Measurements from ENCODE around the gene ADNP.

The ADNP gene

DNA sequence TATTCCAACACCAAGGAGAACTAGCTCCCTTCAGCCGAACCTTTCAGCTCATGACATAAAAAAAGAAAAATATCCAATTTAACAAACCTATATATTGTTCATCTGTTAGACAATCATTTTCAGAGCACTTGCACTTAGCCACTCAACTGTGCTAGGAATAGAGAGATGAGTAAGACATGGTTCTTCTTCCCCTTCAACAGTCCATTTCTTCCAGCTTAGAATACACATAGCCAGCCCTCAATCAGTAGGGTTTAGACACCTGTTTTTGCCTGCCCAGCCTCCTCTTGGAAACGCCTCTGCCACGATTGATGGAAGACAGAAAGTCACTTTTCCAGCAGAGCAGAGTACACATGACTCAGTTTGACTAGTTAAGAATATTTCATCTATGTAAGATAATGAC lies 21.8 kb downstream of the ADNP start:
- H2AFZ ChIP-seq: no peak overlapping the region
- H3K4me3 ChIP-seq (ENCODE audit: low read depth, low read length): no peak overlapping the region
- no peaks in the 10 kb centered on the region for H3K27me3 ChIP-seq (ENCODE audit: control insufficient read depth, insufficient read depth, low read length)
- H3K9me3 ChIP-seq (ENCODE audit: control insufficient read depth, low read length): no peaks in the 10 kb centered on the region
- no peaks in the 10 kb centered on the region for H3K36me3 ChIP-seq (ENCODE audit: control insufficient read depth, insufficient read depth, low read length)
- TF ChIP-seq, protein P1, sequence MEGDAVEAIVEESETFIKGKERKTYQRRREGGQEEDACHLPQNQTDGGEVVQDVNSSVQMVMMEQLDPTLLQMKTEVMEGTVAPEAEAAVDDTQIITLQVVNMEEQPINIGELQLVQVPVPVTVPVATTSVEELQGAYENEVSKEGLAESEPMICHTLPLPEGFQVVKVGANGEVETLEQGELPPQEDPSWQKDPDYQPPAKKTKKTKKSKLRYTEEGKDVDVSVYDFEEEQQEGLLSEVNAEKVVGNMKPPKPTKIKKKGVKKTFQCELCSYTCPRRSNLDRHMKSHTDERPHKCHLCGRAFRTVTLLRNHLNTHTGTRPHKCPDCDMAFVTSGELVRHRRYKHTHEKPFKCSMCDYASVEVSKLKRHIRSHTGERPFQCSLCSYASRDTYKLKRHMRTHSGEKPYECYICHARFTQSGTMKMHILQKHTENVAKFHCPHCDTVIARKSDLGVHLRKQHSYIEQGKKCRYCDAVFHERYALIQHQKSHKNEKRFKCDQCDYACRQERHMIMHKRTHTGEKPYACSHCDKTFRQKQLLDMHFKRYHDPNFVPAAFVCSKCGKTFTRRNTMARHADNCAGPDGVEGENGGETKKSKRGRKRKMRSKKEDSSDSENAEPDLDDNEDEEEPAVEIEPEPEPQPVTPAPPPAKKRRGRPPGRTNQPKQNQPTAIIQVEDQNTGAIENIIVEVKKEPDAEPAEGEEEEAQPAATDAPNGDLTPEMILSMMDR (IDR thresholded peaks at IDR 0.05): no peak
- H3K4me1 ChIP-seq: peaks cover 6% of the 10 kb centered on the region
- peaks cover 72% of the 10 kb centered on the region for H3K79me2 ChIP-seq
- H3K27ac ChIP-seq: no peak overlapping the region
- no peak overlapping the region for H3K4me2 ChIP-seq (ENCODE audit: low read length)
- H3K9ac ChIP-seq: no peak overlapping the region

DNA sequence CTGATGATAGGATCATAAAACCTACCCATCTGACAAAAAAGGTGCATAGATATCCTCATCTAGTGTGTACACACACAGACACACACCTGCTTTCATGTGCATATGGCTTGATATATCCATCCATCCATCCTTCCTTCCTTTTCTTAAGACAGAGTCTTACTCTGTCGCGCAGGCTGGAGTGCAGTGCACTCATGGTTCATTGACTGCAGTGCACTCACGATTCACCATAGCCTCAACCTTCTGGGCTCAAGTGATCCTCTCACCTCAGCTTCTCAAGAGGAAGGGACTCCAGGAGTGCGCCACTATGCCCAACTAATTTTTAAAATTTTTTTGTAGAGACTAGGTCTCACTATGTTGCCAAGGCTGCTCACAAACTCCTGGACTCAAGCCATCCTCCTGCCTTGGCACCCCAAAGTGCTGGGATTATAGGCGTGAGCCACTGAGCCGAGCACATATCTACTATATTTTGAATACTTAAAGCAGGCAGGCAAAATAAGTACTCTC lies 27.1 kb downstream of the ADNP start:
- H3K4me2 ChIP-seq (ENCODE audit: low read length): no peak overlapping the region
- no peak overlapping the region for H3K9ac ChIP-seq
- peaks cover 48% of the 10 kb centered on the region for H3K79me2 ChIP-seq

DNA sequence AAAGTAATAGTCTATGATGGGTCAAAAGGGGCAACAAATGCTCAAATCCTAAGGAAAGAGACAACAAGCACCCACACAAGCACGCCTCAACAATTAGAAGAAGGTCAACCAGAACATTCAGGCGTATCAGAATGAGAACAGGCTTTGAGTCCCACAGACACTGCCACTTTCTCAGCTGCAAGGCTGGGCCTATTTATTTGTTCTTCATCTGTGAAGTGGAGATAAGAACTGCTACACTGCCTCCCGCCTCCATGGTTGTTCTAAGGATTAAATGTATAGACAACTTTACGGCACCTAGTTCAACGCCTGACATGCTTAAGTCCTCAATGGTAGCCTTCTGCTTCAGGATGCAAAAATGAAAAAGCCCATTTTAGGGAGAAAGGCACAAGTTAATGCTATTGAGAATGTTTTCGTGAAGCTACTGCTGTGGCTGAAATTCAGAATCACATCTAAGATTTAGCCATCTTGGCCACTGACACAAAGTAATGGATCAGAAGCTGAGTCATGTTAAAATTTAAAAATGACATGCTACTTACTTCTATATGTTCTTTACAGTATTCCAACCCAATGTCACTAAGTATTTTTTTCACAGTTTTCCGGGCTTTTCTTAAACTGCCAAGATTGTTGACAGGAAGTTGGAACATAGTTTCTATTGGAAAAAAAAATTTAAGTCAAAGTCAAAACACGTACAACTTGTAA lies 27.7 kb downstream of the ADNP start:
- peaks cover 43% of the 10 kb centered on the region for H3K79me2 ChIP-seq
- H3K9me3 ChIP-seq (ENCODE audit: control insufficient read depth, low read length): no peaks in the 10 kb centered on the region
- peaks cover 15% of the 10 kb centered on the region for H3K4me1 ChIP-seq
- H3K36me3 ChIP-seq (ENCODE audit: control insufficient read depth, insufficient read depth, low read length): no peaks in the 10 kb centered on the region
- no peak overlapping the region for H3K4me3 ChIP-seq (ENCODE audit: low read depth, low read length)
- no peak overlapping the region for H3K9ac ChIP-seq
- H3K27ac ChIP-seq: no peak overlapping the region
- H3K4me2 ChIP-seq (ENCODE audit: low read length): no peak overlapping the region
- TF ChIP-seq, protein P1 (IDR thresholded peaks at IDR 0.05): no peak
- no peak overlapping the region for H2AFZ ChIP-seq
- H3K27me3 ChIP-seq (ENCODE audit: control insufficient read depth, insufficient read depth, low read length): no peaks in the 10 kb centered on the region

More for the DNA sequence above, 27.1 kb downstream of the ADNP start:
- Histone ChIP-seq H3K9me3 (ENCODE audit: control insufficient read depth, low read length) (no peaks in the 10 kb centered on the region), H3K36me3 (ENCODE audit: control insufficient read depth, insufficient read depth, low read length) (no peaks in the 10 kb centered on the region), H2AFZ (no peak overlapping the region), H3K27ac (no peak overlapping the region), H3K4me1 (peaks cover 15% of the 10 kb centered on the region), H3K27me3 (ENCODE audit: control insufficient read depth, insufficient read depth, low read length) (no peaks in the 10 kb centered on the region), H3K4me3 (ENCODE audit: low read depth, low read length) (no peak overlapping the region)
- TF ChIP-seq, protein P1 (IDR thresholded peaks at IDR 0.05): no peak

DNA sequence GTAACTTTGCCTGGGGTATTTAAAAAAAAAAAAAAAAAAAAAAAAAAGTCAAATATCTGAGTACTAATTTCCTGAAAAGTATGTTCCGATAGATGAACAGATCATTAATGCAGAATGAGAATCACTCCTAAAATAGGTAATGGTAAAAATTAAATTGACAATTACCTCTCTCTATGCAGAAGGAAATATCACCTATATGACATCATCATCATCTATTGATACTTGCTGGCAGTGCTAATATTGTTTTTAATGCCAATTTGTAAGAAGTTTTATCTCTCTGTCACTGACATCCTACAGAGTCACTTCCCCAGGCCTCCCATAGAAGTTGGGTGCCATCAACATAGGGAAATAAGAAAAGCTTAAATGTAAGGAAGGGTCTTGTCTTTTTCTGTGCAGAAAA lies 29.9 kb downstream of the ADNP start:
- Histone ChIP-seq H3K79me2 (peaks cover 31% of the 10 kb centered on the region), H3K4me1 (peaks cover 15% of the 10 kb centered on the region), H3K27ac (no peak overlapping the region), H3K9ac (no peak overlapping the region), H3K27me3 (ENCODE audit: control insufficient read depth, insufficient read depth, low read length) (no peaks in the 10 kb centered on the region), H2AFZ (no peak overlapping the region), H3K4me3 (ENCODE audit: low read depth, low read length) (no peak overlapping the region), H3K4me2 (ENCODE audit: low read length) (no peak overlapping the region), H3K36me3 (ENCODE audit: control insufficient read depth, insufficient read depth, low read length) (no peaks in the 10 kb centered on the region), H3K9me3 (ENCODE audit: control insufficient read depth, low read length) (no peaks in the 10 kb centered on the region)
- TF ChIP-seq, protein P1 (IDR thresholded peaks at IDR 0.05): no peak

DNA sequence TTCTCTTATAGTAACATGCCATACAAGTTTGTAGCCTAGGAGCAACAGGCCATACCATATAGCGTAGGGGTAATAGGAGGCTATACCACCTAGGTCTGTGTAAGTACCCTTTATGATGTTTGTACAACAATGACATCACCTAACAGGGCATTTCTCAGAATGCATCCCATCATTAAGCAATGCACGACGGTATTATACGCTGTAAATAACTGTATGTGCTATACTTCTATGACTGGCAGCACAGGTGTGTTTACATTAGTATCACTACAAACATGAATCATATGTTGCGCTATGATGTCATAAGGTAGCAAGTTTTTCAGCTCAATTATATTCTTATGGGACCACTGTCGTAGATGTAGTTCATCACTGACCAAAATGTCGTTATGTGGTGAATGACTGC lies 31.0 kb downstream of the ADNP start:
- no peak overlapping the region for H2AFZ ChIP-seq
- peaks cover 15% of the 10 kb centered on the region for H3K4me1 ChIP-seq
- no peaks in the 10 kb centered on the region for H3K9me3 ChIP-seq (ENCODE audit: control insufficient read depth, low read length)
- no peaks in the 10 kb centered on the region for H3K27me3 ChIP-seq (ENCODE audit: control insufficient read depth, insufficient read depth, low read length)
- H3K4me3 ChIP-seq (ENCODE audit: low read depth, low read length): no peak overlapping the region
- TF ChIP-seq, protein P1 (IDR thresholded peaks at IDR 0.05): no peak
- peaks cover 23% of the 10 kb centered on the region for H3K79me2 ChIP-seq
- no peaks in the 10 kb centered on the region for H3K36me3 ChIP-seq (ENCODE audit: control insufficient read depth, insufficient read depth, low read length)
- H3K4me2 ChIP-seq (ENCODE audit: low read length): no peak overlapping the region
- H3K9ac ChIP-seq: no peak overlapping the region
- H3K27ac ChIP-seq: no peak overlapping the region
